ENCODE results near the gene HSD17B7. TPM values are rescaled to one million over a fixed set of nuclear protein-coding genes. Genes with fewer than 3 reads are reported as not detected.

The HSD17B7 gene
- total and polyA plus RNA-seq, 2 of the 8 experiments (the other 6 are each of a cell fraction or from before 2014, with no cell fraction given), result 31.0 to 37.8 TPM

DNA sequence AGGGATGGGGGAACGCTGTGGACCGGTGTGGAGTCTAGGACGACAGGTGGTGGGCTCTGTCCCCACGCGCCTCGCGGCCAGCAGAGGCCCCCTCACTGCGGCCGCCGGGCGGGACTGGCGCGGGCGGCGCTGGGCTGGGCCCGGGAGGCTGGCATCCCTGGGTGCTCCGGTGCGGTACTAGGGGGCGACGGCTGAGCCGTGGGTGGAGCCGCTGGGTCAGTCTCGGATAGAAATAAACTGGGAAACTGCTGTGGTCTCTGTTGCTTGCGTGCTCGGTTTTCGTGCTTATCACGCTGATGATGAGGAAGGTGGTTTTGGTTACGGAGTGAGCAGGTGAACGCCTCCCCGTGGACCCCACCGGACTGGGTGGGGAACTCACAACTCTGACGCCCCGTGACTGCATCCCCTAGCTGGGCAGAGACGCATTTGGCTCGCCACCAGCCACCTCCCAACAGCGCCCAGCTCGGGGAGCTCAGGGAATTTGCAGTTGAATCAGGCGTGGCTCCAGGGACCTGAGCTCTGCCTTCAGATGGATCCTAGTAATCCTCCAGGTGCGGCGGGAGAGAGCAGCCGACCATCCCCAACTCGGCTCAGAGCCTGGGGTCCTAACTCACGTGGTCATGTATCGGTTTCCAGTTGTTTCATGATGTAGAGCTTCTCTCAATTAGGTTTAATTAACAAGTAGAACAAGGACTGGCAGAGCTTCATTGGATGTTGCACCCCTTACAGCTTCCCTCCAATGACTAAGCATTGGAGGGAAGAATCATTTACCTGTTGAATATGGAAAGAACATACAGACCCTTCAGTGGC lies 32.1 kb downstream of the HSD17B7 start (continued):
- TF ChIP-seq MAX (IDR thresholded peaks at IDR 0.05), result peak; percentile 47; the same call in 1 of the 2 replicates
